Activated CD8-positive, alpha-beta T cell treated with anti-CD3 and anti-CD28 coated beads, Interleukin-2, amount 10 ng/mL, durations not matched to agents 7 days and 5 days (primary cell): Measurements from ENCODE around the gene HSPA6. TPM values are rescaled to one million over a fixed set of nuclear protein-coding genes. Genes with fewer than 3 reads are reported as not detected.
A peak's percentile ranks its signal among the peaks of the same experiment; 100 is the strongest.
"Not testable (repeated sequence)": the region's sequence is repeated elsewhere in the genome, so short reads cannot be mapped to it uniquely, and the experiment has no call there.

Experiments used
- ATAC-seq: fragments of 150-1000 bp; cut with Tn5 transposase; one replicate; pipeline ENCODE4 v1.10.0; 2021; ENCODE audit warnings: moderate library complexity
- CTCF ChIA-PET: fragments of 350-600 bp; sonication (Branson Sonifier 250); formaldehyde crosslinking; loops from one replicate; lab custom pipeline; 2021; ENCODE audit warnings: antibody characterized with exemption; lab: Charles Lee
- POLR2A ChIA-PET: fragments of 350-600 bp; sonication (Branson Sonifier 250); formaldehyde crosslinking; loops from one replicate; lab custom pipeline; 2021; ENCODE audit warnings: antibody characterized with exemption; lab: Charles Lee
- DNase-seq: peaks from one replicate; pipeline ENCODE4 v3.0.0-alpha.2; 2020
- H3K27ac Mint-ChIP-seq: one replicate; pipeline ENCODE4 v1.8.0; 2021; ENCODE audit warnings: mild to moderate bottlenecking, mixed read lengths
- H3K27me3 Mint-ChIP-seq: one replicate; pipeline ENCODE4 v1.8.0; 2021; ENCODE audit warnings: low read depth, mixed read lengths
- H3K36me3 Mint-ChIP-seq: one replicate; pipeline ENCODE4 v1.8.0; 2021; ENCODE audit warnings: low read depth, mixed read lengths
- H3K4me1 Mint-ChIP-seq: one replicate; pipeline ENCODE4 v1.8.0; 2021; ENCODE audit warnings: low read depth, mixed read lengths
- H3K4me3 Mint-ChIP-seq: one replicate; pipeline ENCODE4 v1.8.0; 2021; ENCODE audit warnings: mild to moderate bottlenecking, mixed read lengths
- H3K9me3 Mint-ChIP-seq: one replicate; pipeline ENCODE4 v1.8.0; 2022; ENCODE audit warnings: mixed read lengths; ENCODE audit not compliant: insufficient read depth
- total RNA-seq, 2 experiments: library from RNA; stranded (reverse); gene quantifications; one replicate each; pipeline ENCODE4 v1.2.3, GENCODE V29; 2021

HSPA6 gene
- total RNA-seq, 2 experiments from 2014 or later = 0.94 to 1.1 TPM

DNA sequence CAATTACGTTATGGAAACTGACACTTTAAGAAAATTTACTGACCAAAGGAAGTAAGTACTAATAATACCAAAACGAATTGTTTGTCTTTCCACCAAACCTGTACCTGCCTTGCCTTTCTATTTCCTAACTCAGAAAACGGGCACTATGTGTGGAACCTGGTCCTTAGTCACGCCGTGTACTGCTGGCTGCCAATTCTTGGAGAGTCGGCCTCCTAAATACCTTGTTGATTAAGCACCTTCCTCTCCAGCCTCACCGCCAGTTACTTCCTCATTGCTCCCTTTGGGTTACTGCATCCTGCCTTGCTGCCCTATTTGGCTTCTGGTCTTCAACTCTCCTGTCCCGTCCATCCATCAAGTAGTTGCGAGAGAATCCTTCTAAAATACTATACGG lies 16.2 kb downstream of the HSPA6 start:
- not testable (repeated sequence) for H3K27me3 Mint-ChIP-seq, H3K9me3 Mint-ChIP-seq
- DNase-seq (peak; percentile 39), ATAC-seq (peak; percentile 51)
- H3K27ac Mint-ChIP-seq = peak overlapping the region; percentile 98
- H3K4me1 Mint-ChIP-seq = peaks cover 68% of the 10 kb centered on the region
- ChIA-PET POLR2A (interaction anchor here (1.7 kb wide), 1 partner anchor 9 kb away, joined by 11 read pairs; no protein-coding TSS in a partner anchor), CTCF (interaction anchor here (1.3 to 1.4 kb wide), 2 partner anchors 10 to 201 kb away, joined by 5 to 6 read pairs; no protein-coding TSS in a partner anchor)
- H3K4me3 Mint-ChIP-seq = peak overlapping the region; percentile 88
- H3K36me3 Mint-ChIP-seq = peaks cover 14% of the 10 kb centered on the region

DNA sequence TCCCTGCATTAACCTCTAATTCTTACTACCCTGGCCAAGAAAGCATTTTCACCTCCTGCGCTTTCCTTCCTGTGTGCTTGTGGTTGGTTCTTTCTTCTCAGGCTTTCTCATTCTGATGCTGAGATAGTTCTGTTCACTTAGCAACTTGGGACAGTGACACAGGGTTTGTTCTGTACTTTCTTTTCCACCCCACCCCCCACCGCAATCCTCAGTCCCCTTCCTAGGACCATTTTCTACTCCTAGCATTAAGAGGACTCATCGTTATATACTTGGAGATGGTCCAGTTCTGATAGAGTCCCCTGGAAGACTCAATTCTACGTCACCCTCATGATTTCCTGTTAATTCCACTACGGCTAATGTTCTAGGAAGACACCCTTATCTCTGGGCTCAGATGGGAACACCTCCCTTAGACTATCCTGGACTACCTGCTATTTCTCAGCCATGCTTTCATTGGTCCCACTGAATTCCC lies 17.8 kb downstream of the HSPA6 start:
- H3K27ac Mint-ChIP-seq = peak overlapping the region; percentile 84

DNA sequence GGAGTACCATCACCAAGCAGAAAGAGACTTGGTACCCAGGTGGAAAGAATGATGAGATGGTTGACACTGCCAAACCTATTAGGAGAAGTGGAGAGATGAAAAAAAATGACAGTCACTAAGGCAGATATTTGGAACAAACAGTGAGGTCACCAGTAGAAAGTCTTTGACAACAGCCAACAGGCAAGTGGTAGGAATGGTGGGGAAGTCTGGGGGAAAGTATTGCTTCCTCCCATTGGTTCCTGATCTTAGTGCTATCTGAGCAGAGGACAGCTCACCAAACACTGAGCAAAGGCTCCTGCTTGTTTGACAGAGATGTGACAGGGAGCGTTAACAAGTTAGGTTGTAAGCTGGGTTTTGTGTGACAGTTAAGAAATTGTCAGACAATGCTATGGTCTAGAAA lies 18.8 kb downstream of the HSPA6 start:
- CTCF ChIA-PET, H3K27me3 Mint-ChIP-seq, H3K9me3 Mint-ChIP-seq, POLR2A ChIA-PET, DNase-seq, H3K36me3 Mint-ChIP-seq, ATAC-seq, H3K4me3 Mint-ChIP-seq: not testable (repeated sequence)
- Mint-ChIP-seq H3K4me1 (peaks cover 62% of the 10 kb centered on the region), H3K27ac (peak overlapping the region; percentile 84)

More for the DNA sequence above, 17.8 kb downstream of the HSPA6 start:
- POLR2A ChIA-PET, H3K9me3 Mint-ChIP-seq, H3K27me3 Mint-ChIP-seq: not testable (repeated sequence)
- Mint-ChIP-seq H3K36me3 (peaks cover 13% of the 10 kb centered on the region), H3K4me1 (peaks cover 68% of the 10 kb centered on the region), H3K4me3 (peak overlapping the region; percentile 51)
- peak; percentile 61 for ATAC-seq
- DNase-seq = peak; percentile 75
- CTCF ChIA-PET = interaction anchor here (0.7 to 1.3 kb wide), 3 partner anchors 10 to 207 kb away, joined by 3 to 10 read pairs (median 6); no protein-coding TSS in a partner anchor

DNA sequence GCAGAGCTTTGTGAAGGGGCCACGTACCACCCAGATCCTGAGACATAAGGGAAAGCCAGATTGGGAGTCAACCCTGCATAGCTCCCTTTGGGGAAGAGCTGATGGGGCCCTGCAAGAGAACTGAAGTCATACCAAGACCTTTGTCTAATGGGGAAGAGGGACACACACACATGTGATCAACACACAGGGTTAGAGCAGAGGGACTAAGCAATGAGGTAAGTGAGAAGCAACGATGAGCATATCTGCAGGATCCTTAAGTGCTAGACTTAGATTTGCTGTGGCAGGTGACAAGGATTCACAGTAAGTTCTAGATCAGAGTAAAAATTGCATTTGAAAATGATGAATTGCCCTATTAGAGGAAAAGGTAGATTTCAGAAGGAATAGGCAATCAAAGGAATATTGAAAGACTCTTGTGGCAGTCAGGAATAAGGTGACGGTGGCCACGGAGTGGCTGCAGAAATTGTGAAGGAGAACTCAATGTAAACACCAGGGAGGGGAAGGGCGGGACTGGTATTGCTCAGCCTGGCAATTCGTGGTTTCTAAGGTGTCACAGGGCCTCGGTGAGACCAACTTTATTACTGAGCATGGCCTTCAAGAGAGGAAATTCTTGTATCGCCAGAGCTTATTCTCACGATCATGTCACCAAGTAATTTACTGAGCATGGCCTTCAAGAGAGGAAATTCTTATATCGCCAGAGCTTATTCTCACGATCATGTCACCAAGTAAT lies 20.8 kb downstream of the HSPA6 start:
- DNase-seq, CTCF ChIA-PET, H3K4me3 Mint-ChIP-seq, H3K27me3 Mint-ChIP-seq, H3K36me3 Mint-ChIP-seq, H3K9me3 Mint-ChIP-seq, ATAC-seq: not testable (repeated sequence)
- Mint-ChIP-seq H3K27ac (peak overlapping the region; percentile 47), H3K4me1 (peaks cover 59% of the 10 kb centered on the region)
- POLR2A ChIA-PET = interaction anchor here (0.6 kb wide), 1 partner anchor 54 kb away, joined by 3 read pairs; no protein-coding TSS in a partner anchor

DNA sequence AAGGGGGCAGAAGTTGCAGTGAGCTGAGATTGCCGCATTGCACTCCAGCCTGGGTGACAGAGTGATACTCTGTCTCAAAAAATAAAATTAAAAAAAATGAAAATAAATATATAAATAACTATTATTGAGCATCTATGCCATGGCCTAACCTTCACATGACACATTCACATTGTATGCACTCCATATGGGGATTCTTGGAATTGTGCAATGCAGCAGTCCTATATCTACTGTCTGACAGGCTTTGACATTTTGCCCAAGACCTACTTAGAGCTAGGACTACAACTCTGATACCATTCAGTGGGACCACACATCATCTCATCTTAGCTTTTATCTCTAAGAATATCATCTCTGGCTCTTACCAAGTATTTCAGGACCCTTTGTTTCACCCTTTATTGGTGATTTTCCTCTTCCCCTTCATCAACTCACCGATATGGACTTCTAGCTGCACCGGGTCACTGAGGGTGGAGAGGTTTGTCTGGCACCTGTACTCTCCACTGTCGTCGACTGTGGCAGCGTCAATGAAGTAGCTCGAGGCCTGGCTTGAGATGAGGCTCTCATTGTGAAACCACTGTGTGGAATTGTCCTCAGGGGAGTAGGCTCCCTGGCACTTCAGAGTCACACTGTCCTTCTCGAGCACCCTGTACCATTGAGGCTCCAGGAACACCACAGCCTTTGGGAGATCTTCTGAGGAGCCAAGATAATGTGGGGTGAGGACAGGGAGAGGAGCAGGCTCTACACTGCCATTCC lies 23.8 kb downstream of the HSPA6 start:
- ATAC-seq, CTCF ChIA-PET, H3K4me3 Mint-ChIP-seq, DNase-seq, H3K9me3 Mint-ChIP-seq, POLR2A ChIA-PET, H3K27me3 Mint-ChIP-seq, H3K27ac Mint-ChIP-seq, H3K36me3 Mint-ChIP-seq: not testable (repeated sequence)
- peaks cover 33% of the 10 kb centered on the region for H3K4me1 Mint-ChIP-seq

DNA sequence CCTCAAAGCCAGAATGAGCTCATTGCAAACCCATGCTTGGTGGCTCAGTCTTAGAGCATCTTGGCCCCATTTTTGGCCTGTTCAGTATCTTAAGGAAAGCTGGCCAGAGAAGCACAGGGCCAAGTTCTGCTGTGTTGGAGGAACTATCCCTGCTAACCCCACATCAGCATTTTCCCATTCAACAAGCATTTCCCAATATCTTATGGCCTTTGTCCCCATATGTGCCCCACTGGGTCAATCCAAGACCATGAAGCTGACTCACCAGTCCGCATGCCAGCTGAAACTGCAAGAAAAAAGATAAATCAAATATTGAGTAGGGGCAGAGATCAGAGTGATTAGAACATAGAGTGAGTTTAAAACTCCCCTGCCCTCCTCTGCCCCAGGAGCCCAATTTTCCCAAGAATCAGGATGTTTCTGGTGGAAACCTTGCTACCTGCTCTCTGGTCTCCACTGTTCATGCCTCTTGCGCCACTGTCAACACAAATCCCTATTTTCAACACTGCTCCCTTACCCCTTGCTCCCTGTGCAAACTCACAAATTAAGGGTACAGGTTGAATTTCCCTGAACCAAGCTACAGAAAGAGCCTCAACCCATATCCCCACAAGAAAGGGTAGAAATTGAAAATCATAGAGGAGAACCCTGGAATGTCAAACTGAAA lies 24.5 kb downstream of the HSPA6 start:
- H3K9me3 Mint-ChIP-seq, ATAC-seq, H3K36me3 Mint-ChIP-seq, H3K27me3 Mint-ChIP-seq, H3K27ac Mint-ChIP-seq, DNase-seq, CTCF ChIA-PET, H3K4me3 Mint-ChIP-seq, POLR2A ChIA-PET: not testable (repeated sequence)
- H3K4me1 Mint-ChIP-seq = peaks cover 27% of the 10 kb centered on the region

DNA sequence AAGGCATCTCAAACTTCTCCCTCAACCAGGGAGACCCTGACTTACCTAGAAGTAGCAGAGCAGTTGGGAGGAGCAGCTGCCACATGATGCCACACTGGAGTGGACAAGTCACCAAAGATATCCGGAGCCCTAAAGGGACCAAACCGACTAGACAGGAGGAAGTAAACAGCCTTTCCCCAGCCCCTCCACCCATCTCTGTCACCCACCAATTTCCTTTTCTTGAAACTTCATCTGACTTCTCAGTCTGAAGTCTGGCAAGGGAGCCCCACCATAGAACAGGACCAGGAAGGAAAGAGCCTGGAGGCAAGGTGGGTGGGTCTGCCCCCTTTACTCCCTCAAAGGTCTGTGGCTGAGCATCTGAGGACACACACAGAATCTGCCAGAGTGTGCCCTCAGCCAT lies 25.3 kb downstream of the HSPA6 start, which contains the start of gene FCGR3A:
Gene FCGR3A, minus strand, starts transcription at position 167 of the 400 bp plus-strand sequence. Its CDS starts 82 bp downstream, at position 85.
- ATAC-seq (no peak), DNase-seq (no peak)
- peaks cover 8% of the 10 kb centered on the region for H3K36me3 Mint-ChIP-seq
- H3K4me3 Mint-ChIP-seq = no peak within 1 kb of the TSS
- H3K27me3 Mint-ChIP-seq = no peaks in the 10 kb centered on the region
- POLR2A ChIA-PET = no interaction called here
- peaks cover 3% of the 10 kb centered on the region for H3K9me3 Mint-ChIP-seq
- H3K27ac Mint-ChIP-seq = no peak within 1 kb of the TSS
- CTCF ChIA-PET = no interaction called here
- H3K4me1 Mint-ChIP-seq = peaks cover 27% of the 10 kb centered on the region

DNA sequence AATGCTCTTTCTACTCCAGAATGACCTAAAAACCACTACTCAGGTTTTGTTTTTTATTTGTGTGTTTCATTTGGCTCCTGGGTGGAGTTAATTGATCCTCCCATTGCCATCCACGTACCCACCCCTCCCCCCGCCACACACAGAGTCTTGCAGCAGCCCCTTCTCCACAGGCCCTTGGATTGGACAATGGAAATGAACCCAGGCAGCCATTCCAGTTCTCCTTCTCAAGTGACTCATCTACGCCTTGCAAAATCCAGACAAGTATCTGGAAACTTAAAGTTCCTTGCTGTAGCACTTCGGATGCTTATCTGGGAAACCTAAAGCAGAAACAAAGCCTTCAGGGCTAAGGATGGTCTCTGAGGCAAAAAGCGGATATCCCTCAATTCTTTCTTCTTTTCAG lies 26.6 kb downstream of the HSPA6 start:
- CTCF ChIA-PET, ATAC-seq, H3K4me3 Mint-ChIP-seq, DNase-seq, POLR2A ChIA-PET, H3K9me3 Mint-ChIP-seq, H3K27ac Mint-ChIP-seq, H3K27me3 Mint-ChIP-seq: not testable (repeated sequence)
- H3K36me3 Mint-ChIP-seq = peaks cover 13% of the 10 kb centered on the region
- peaks cover 29% of the 10 kb centered on the region for H3K4me1 Mint-ChIP-seq

DNA sequence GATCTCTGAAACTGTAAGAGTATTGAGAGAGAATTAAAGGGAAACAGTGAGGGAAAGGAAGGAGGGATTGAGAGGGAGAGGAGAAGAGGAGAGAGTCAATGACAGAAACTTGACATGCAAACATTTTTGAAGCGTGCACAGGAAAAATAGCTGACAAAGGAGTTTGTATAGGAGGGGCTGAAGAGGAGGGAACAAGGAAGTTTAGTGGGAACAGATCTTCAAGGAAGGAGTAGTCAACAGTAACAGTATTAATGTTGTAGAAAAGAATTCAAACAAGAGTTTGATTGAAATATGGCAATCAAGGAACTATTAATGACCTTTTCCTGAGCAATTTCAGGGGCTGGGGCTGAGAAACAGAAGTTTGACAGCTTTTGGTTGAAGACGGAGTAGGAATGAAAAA lies 29.3 kb downstream of the HSPA6 start:
- DNase-seq, H3K4me3 Mint-ChIP-seq, POLR2A ChIA-PET, CTCF ChIA-PET, ATAC-seq, H3K27me3 Mint-ChIP-seq, H3K9me3 Mint-ChIP-seq, H3K27ac Mint-ChIP-seq: not testable (repeated sequence)
- Mint-ChIP-seq H3K4me1 (peaks cover 32% of the 10 kb centered on the region), H3K36me3 (peaks cover 13% of the 10 kb centered on the region)

DNA sequence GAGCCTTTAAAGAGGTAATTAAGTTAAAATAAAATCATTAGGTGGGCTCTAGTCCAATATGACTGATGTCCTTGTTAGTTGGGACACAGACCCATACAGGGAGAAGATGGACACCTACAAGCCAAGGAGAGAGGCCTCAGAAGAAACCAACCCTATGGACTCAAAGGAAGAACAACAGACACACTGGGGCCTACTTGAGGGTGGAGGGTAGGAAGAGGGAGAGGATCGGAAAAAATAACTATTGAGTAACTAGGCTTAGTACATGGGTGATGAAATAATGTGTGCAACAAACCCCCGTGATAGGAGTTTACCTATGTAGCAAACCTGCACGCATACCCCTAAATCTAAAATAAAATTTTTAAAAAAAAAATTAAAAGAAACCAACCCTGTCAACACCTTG lies 30.0 kb downstream of the HSPA6 start:
- DNase-seq, POLR2A ChIA-PET, H3K4me3 Mint-ChIP-seq, H3K9me3 Mint-ChIP-seq, ATAC-seq, H3K27me3 Mint-ChIP-seq, CTCF ChIA-PET: not testable (repeated sequence)
- peaks cover 13% of the 10 kb centered on the region for H3K36me3 Mint-ChIP-seq
- peaks cover 31% of the 10 kb centered on the region for H3K4me1 Mint-ChIP-seq
- peak overlapping the region; percentile 70 for H3K27ac Mint-ChIP-seq

DNA sequence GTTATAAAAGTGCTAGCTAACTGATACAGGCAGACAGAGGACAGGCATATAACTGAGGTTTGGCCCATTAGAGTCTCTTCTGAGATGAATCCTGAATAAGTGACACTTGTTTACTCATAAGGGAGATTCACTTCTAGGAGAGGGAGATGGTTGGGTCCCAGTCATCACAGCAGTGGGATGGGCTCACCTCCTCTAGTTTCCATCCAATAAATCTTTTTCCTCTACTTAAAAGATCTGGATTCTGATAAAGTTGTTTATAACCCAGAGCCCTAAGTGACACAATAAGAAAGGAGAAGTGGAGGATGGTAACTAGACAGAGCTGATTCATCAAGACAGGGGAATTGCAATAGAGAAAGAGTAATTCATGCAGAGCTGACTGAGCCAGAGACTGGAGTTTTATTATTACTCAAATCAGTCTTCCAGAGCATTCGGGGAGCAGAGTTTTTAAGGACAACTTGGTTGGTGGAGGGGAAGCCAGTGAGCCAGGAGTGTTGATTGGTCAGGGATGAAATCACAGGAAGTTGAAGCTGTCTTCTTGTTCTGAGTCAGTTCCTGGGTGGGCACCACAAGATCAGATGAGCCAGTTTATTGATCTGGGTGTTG lies 30.6 kb downstream of the HSPA6 start:
- H3K27me3 Mint-ChIP-seq, DNase-seq, CTCF ChIA-PET, H3K4me3 Mint-ChIP-seq, H3K9me3 Mint-ChIP-seq, POLR2A ChIA-PET: not testable (repeated sequence)
- Mint-ChIP-seq H3K4me1 (peaks cover 26% of the 10 kb centered on the region), H3K36me3 (peaks cover 13% of the 10 kb centered on the region), H3K27ac (peak overlapping the region; percentile 85)
- peak; percentile 80 for ATAC-seq
